ES-I3 (cell line): Measurements from ENCODE around the gene C2CD4D.
"Not testable (repeated sequence)": the region's sequence is repeated elsewhere in the genome, so short reads cannot be mapped to it uniquely, and the experiment has no call there.

ENCODE experiments used
- H3K36me3 ChIP-seq: 2 replicates; pipeline ENCODE4 v1.6.1; 2013; ENCODE audit warnings: mild to moderate bottlenecking, low read length, control low read depth, moderate library complexity; ENCODE audit not compliant: insufficient read depth
- H3K4me1 ChIP-seq: 2 replicates; pipeline ENCODE4 v1.6.1; 2013; ENCODE audit warnings: mild to moderate bottlenecking, control low read depth, low read length; ENCODE audit not compliant: insufficient read depth
- H3K9ac ChIP-seq: 2 replicates; pipeline ENCODE4 v1.6.1; 2013; ENCODE audit warnings: low read depth, mild to moderate bottlenecking, low read length, moderate library complexity
- H3K9me3 ChIP-seq: 2 replicates; pipeline ENCODE4 v1.6.1; 2013; ENCODE audit warnings: mild to moderate bottlenecking, low read length, moderate library complexity; ENCODE audit not compliant: control insufficient read depth, insufficient read depth

The C2CD4D gene

DNA sequence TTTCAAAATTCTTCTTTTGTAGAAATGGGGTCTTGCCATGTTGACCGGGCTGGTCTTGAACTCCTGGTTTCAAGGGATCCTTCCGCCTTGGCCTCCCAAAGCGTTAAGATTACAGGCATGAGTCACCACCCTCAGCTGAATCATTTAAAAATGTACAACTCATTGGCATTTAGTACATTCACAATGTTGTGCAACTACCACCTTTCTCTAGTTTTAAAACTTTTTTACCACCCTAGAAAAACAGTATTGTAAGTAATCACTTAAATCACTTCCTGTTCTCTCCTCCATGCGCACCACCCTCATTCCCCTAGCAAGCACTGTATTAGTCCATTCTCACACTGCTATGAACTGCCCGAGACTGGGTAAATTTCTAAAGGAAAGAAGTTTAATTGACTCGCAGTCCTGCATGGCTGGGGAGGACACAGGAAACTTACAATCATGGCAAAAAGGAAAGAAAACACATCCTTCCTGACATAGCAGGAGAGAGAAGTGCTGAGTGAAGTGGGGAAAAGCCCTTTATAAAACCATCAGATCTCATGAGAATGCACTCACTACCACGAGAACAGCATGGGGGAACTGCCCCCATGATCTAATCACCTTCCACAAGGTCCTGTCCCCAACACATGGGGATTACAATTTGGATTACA is 28.3 kb upstream of the C2CD4D start:
- H3K36me3 ChIP-seq = no peaks in the 10 kb centered on the region
- H3K9me3 ChIP-seq = no peaks in the 10 kb centered on the region
- H3K9ac ChIP-seq = no peak overlapping the region
- no peaks in the 10 kb centered on the region for H3K4me1 ChIP-seq

DNA sequence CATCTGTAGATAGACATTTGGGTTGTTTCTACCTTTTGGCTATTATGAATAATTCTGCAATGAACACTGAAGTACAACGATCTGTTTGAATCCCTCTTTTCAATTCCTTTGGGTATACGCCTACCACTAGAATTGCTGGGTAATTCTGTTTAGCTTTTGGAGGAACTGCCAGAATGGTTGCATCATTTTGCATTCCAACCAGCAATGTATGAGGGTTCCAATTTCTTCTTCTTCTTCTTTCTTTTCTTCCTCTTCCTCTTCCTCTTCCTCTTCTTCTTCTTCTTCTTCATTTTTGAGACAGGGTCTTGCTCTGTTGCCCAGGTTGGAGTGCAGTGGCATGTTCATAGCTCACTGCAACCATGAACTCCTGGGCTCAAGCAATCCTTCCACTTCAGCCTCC is 27.7 kb upstream of the C2CD4D start:
- Histone ChIP-seq H3K4me1 (no peaks in the 10 kb centered on the region), H3K9ac (no peak overlapping the region), H3K9me3 (no peaks in the 10 kb centered on the region), H3K36me3 (no peaks in the 10 kb centered on the region)

GRCh38 chr1:151864411-151864810 is 24.8 kb upstream of the C2CD4D start:
- no peaks in the 10 kb centered on the region for H3K9me3 ChIP-seq
- peaks cover 20% of the 10 kb centered on the region for H3K4me1 ChIP-seq
- H3K9ac ChIP-seq = no peak overlapping the region
- no peaks in the 10 kb centered on the region for H3K36me3 ChIP-seq

- Histone ChIP-seq H3K9me3 (no peaks in the 10 kb centered on the region), H3K4me1 (peaks cover 22% of the 10 kb centered on the region), H3K9ac (no peak overlapping the region), H3K36me3 (no peaks in the 10 kb centered on the region)
These were observed 23.0 kb upstream of the C2CD4D start for GRCh38 chr1:151862604-151863003.

DNA sequence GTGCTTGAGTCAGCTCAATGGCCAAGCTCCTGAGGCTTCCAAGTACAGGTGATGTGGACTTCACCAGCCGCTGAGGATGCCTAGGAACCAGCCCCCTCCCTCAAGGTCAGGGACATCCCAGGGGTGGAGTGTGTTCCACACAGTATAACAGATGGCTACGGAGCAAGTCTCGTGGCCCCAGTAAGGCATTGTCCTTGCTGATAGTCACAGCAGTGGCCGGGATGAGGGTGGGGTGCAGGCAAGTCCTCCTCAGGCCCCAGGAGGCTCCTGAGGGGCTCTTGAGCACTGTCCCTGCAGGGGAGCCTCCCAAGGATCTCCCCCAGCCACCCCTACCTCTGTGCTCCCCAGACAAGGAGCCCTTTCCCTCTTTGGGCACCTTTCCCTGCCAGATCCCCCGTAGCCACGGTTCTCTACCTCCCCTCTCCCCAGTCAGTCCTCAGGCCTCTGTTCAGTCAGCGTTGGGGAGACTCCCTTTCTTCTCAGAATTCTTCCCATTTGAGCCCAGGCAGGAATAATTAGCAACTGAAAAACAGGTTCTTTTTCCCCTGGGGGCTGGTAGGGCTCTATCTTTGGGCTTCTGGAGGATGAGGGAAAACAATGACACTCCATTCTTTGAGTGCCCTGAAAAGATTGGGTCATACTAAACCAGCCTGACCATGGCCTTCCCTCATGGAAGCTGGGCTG is 21.0 kb upstream of the C2CD4D start:
- no peaks in the 10 kb centered on the region for H3K36me3 ChIP-seq
- H3K4me1 ChIP-seq = peaks cover 22% of the 10 kb centered on the region
- H3K9me3 ChIP-seq = no peaks in the 10 kb centered on the region
- H3K9ac ChIP-seq = no peak overlapping the region

GRCh38 chr1:151859891-151860293 is 20.3 kb upstream of the C2CD4D start:
- H3K4me1 ChIP-seq = peaks cover 22% of the 10 kb centered on the region
- no peaks in the 10 kb centered on the region for H3K9me3 ChIP-seq
- H3K36me3 ChIP-seq = no peaks in the 10 kb centered on the region
- no peak overlapping the region for H3K9ac ChIP-seq

GRCh38 chr1:151858886-151859665 is 19.5 kb upstream of the C2CD4D start:
- H3K4me1 ChIP-seq = peaks cover 22% of the 10 kb centered on the region
- H3K9me3 ChIP-seq = no peaks in the 10 kb centered on the region
- no peaks in the 10 kb centered on the region for H3K36me3 ChIP-seq
- no peak overlapping the region for H3K9ac ChIP-seq

DNA sequence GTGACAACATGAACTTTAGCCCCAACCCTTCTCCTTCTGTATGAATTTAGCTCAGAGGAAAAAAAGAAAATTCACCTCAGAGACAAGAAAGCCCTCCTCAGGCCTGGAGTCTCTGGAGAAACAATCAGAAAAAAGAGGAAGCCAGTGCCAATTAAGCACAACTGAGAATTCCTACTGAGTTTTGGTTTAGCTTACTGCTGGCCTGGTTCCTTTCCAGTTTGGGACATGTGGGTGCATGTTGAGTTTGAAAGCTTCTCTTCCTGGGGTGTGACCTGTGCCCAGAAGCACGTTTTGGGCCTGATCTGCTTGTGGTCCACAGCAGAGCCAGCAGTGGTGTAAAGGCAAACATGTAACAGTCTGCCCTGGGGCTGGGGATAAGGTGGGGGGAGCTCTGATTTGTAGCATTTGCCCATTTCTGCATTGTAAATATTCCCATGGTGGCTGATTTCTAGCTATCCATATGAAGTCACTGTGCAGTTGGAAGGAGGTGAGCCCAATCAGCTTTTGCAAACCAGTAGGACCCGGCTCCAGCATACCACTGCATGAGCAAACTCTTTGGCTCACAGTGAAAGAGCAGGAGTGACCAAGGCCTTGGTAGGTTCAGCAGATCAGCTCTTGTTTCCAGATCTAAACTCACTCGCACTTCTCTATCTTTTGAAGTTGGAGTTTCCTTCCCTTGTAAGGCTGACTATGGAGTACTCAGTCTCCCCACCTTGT is 18.6 kb upstream of the C2CD4D start:
- no peaks in the 10 kb centered on the region for H3K9me3 ChIP-seq
- no peak overlapping the region for H3K9ac ChIP-seq
- no peaks in the 10 kb centered on the region for H3K36me3 ChIP-seq
- H3K4me1 ChIP-seq = peaks cover 22% of the 10 kb centered on the region

DNA sequence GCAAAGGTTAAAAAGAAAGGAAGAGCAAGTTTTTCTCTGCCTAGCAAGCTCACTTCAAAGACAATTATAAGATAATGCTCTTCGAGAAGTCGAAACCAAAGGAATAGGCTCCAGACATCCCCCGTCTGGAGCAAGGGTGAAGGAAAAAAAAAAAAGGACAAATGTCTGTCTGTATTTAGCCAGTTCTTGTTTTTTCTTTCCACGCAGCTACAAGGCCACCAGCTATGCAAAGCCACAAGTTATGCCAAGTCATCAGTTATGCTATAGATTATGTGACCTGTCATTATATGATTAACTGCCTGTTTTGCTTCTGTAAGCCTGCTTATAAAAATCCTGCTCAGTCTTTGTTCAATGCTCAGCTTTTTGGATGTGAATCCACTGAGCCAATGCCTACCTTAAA is 16.3 kb upstream of the C2CD4D start:
- peaks cover 14% of the 10 kb centered on the region for H3K4me1 ChIP-seq
- no peaks in the 10 kb centered on the region for H3K36me3 ChIP-seq
- H3K9ac ChIP-seq = no peak overlapping the region
- H3K9me3 ChIP-seq = no peaks in the 10 kb centered on the region

DNA sequence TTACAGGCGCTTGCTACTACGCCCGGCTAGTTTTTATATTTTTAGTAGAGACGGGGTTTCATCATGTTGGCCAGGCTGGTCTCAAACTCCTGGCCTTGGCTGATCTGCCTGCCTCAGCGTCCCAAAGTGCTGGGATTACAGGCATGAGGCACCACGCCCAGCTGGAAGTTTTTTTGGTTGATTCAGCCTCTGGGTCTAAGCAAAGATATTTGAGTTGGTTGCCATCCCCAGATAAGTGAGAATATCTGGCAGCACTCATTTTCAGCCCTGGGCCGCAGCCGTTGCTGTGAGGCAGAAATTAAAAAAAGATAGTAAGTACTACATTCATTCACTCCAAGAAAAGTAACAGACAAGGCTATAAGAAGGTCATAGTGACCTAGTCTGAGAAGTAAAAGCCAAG is 15.9 kb upstream of the C2CD4D start:
- H3K9me3 ChIP-seq, H3K9ac ChIP-seq, H3K36me3 ChIP-seq: not testable (repeated sequence)
- H3K4me1 ChIP-seq = peaks cover 12% of the 10 kb centered on the region

DNA sequence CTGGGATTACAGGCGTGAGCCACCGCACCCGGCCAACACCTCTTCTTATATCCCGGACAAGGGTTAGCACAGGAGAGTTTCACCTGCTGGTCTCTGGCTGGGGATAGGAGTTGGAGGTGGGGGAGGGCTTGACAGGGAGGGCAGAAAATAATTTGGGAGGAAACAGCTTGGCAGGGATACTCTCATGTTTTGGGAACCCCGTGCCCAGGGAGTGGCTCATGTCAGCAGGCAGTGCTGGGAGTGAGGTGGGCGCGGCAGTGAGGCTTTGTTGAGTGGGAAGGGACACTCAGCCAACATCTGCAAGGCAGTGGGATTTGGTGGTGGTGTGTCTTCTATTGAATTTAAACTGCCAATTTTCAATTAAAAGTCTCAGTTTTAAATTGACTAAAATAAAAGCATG is 15.0 kb upstream of the C2CD4D start:
- no peaks in the 10 kb centered on the region for H3K9me3 ChIP-seq
- H3K36me3 ChIP-seq = no peaks in the 10 kb centered on the region
- H3K9ac ChIP-seq = no peak overlapping the region
- H3K4me1 ChIP-seq = peaks cover 4% of the 10 kb centered on the region; the same call in 1 of the 2 replicates

DNA sequence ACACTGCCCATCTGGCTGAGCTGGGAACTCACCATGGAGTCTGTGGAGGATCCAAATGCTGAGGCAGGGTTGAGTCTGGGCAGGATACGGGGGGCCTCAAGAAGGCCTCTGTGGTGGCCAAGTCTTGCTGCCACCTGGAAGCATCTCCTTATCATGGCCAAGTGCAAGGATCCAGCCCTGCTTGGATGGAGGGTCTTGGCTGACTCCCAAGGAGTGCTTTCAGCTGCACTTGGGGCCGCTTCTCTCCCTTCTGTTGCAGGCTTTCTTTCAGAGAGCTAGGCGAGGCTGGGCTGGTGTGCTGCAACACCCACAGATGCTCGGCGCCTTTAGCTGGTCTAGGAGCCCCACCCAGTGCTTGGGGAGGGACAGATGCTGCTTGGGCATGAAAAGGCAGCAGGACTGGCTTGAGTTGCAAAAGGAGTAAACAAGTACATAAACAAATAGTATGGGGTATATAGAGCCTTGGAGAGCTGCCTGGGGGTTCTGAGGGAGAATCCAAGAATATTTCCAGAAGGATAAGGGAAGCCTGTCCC is 13.9 kb upstream of the C2CD4D start, which contains the start of gene THEM5:
Gene THEM5 (minus strand): TSS at position 302 of the 533 bp plus-strand sequence. CDS start 147 bp downstream, at position 155.
- H3K36me3 ChIP-seq = no peaks in the 10 kb centered on the region
- H3K4me1 ChIP-seq = no peaks in the 10 kb centered on the region; the same call in 1 of the 2 replicates
- no peak within 1 kb of the TSS for H3K9ac ChIP-seq
- H3K9me3 ChIP-seq = no peaks in the 10 kb centered on the region

- H3K9me3 ChIP-seq = no peaks in the 10 kb centered on the region
- no peaks in the 10 kb centered on the region for H3K36me3 ChIP-seq
- H3K4me1 ChIP-seq = no peaks in the 10 kb centered on the region; the same call in 1 of the 2 replicates
- no peak overlapping the region for H3K9ac ChIP-seq
These were observed 13.1 kb upstream of the C2CD4D start for GRCh38 chr1:151852733-151853132.

- H3K4me1 ChIP-seq = peaks cover 3% of the 10 kb centered on the region; the same call in 1 of the 2 replicates
- no peaks in the 10 kb centered on the region for H3K9me3 ChIP-seq
- no peak overlapping the region for H3K9ac ChIP-seq
- H3K36me3 ChIP-seq = no peaks in the 10 kb centered on the region
These were observed 12.3 kb upstream of the C2CD4D start for GRCh38 chr1:151851886-151852285.
